8988T (cell line): ENCODE data around the gene NFIC.
"Not testable (repeated sequence)": the region's sequence is repeated elsewhere in the genome, so short reads cannot be mapped to it uniquely, and the experiment has no call there.

Source experiments
- DNase-seq: peaks from one replicate; pipeline ENCODE4 v3.0.0; 2011

The NFIC gene

DNA sequence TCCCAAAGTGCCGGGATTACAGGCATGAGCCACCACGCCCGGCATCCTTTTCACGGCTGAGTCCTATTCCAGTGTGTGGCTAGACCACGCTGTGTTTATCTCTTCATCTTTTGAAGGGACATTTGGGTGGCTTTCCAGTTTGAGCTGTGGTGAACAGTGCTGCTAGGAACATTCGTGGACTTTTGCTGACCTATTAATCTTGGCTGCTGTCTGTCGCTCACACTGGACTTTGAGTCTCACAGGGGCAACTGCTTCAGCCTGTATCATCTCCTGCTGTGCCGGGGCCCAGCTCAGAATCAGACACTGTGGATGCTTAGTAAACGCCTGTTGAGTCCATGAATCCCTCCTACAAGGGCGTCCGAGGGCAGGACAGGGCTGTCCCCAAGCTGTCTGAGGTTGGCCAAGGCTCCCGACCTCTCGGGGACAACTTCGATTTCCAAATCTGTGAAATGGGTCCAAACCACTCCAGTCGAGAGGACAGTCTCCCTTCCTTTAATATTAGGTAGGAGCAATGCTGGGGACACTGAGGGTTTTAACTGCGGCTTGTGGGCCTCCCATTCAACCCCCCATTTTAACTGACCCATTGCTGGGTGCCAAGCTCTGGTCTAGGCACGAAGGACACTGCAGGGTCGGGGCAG is 65.5 kb downstream of the NFIC start:
- no peak for DNase-seq

- no peak for DNase-seq
Observed at GRCh38 chr19:3433313-3433712, 66.9 kb downstream of the NFIC start.

DNA sequence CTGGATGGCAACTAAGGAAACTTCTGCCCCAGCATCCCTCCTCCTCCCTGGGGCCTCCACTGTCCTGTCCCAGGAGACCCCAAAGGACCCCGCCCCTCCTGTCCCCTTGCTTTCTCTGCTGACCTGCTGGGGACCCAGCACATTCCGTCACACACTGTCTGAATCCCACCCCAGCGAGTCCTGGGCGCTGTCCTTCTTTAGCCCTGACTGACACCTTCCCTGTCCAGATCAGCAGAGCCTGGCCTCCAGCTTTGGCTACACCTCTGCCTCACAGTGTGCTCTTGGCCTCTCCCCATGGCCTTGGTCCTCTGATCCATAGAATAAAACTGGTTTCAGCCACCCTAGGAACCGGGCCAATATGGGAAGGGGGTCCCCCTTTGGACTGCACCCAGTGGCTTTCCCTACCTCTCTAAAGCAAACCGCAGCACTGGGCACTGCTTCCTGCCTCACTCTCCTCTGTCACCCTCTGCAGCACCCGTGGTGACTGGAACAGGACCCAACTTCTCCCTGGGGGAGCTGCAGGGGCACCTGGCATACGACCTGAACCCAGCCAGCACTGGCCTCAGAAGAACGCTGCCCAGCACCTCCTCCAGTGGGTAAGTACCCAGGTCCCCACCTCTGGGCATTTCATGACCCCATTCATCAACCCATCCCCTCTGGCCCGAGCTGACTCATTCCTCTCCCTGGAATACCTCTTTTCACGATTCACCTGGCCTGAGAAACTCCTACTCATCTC is 67.6 kb downstream of the NFIC start:
- DNase-seq, result no peak

- no peak for DNase-seq
Observed at GRCh38 chr19:3434630-3435553, 68.5 kb downstream of the NFIC start.

DNA sequence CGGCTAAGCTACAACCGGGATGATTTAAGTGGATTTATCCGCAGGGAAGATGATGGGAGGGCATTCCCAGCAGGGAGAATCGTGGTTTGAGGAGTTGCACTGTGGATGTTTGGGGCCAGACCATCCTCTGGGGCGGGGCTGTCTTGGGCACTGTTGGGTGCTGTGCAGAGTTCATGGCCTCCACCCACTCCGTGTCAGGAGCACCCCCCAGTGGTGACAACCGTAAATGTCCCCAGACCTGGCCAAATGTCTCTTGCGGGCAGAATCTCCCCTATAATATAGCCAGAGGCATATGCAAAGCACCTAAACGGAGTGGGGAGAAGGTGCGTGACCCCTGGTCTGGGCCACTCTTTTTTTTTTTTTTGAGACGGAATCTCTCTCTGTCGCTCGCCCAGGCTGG is 73.7 kb downstream of the NFIC start:
- peak; percentile 75 for DNase-seq

DNA sequence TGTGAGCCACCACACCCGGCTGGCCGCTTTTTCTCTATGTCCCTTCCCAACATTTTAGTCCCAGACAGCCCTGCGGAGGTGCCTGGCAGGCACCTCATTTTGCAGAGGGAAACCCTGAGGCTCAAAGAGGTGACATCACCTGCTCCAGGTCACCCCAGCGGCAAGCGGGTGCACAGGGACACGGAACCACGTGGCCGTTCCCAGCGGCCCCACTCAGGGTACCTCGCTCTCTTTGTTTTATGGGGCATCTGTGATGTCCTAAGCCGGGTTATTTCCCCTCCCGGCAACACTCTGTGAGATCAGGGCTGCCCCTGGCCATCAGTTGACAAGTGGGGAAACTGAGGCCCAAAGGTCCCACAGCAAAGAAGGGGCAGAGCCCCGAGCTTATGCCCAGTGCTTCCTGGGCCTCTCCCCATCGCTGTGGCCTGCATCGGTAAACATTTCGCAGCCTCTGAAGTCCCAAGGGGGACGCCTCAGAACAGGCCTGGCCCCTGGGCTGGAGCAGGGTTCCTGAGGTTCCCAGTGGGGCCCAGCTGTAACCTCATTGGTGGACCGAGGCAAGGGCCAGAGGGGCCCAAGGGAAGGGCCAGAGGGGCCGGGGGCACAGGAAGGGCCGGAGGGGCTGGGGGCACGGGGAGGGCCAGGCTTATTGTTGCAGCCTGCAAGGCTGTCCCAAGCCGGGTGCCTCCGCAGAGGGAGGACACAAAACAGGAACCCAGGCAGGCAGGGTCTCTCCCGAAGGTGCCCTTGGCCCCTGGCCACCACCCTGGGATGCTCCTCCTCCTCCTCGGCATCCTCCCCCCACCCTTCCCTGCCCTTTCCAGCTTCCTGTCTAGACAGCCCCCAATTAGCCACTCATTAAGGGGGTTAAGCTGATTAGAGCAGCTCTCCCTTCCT is 75.0 kb downstream of the NFIC start:
- DNase-seq, result no peak

DNA sequence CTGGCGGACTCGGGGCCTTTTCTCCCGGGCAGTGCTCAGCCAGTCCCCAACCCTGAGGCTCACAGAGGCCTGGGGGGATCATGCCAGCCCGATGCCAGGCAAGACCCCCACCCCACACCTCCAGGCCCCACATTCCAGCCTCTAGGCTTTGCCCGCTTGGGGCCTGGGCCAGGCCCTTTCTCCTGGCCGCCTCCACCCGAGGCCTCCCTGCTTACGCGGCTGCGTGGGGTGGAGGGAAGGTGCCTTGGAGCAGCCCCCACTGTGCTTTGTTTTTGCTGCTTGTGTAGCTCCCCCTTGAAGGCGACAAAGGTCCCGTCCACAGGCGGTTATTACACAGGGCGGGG is 75.6 kb downstream of the NFIC start:
- DNase-seq, result no peak

DNA sequence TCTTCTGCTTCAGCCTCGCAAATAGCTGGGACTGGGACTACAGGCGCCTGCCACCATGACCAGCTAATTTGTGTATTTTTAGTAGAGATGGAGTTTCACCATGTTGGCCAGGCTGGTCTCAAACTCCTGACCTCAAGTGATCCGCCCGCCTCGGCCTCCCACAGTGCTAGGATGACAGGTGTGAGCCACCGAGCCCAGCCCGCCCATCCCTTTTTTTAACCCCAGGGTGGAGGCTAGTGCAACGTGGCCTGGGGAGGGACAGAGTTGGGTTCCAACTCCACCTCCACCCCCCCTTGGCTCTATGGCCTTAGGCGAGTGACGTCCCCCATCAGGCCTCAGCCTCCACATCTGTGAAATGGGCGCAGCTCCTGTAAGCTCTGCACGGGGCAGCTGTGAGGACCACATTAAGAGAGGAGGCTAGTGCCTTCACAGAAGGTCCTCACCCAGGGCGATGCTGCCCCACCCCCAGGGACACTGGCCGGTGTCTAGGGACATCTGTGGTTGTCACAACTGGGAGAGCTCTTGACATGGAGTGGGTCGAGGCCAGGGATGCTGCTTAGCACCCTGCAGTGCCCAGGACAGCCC is 76.2 kb downstream of the NFIC start:
- no peak for DNase-seq

DNA sequence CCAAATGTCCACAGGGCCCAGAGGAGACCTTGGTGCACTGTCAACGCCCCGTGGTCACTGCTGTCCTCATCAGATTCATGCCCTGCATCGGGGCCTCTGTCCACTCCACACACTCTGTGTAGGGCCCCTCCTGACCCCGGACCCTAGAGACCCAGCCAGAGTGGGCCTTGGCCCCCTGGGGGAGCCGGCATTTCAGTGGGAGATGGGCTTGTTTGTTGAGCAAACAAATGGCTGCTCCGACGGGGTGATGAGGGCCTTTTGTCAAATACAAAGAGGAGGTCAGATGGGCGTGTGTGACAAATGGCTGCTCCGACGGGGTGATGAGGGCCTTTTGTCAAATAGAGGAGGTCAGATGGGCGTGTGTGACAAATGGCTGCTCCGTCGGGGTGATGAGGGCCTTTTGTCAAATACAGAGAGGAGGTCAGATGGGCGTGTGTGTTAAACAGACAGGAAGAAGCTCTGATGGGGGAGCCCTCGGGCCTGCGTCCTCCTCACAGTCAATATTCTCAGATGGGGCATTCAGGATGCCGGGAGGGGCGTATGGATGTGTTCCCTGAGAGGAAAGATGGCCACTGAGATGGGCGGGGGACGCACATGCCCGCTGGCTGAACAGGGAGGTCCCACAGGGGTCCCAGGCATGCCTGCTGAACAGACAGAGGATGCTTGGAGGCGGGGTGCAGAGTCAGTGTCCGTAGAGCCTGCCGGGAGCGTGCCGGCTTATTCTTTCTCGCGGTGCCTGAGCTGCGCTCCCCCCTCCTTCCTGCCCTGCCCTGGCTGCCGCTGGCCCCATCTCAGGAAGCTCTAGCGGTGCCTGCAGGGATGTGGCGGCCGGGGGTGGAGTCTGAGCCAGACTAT is 77.7 kb downstream of the NFIC start:
- DNase-seq, result no peak

- DNase-seq, result no peak
Observed at GRCh38 chr19:3444695-3445234, 78.4 kb downstream of the NFIC start.

GRCh38 chr19:3446657-3447056 is 80.3 kb downstream of the NFIC start:
- not testable (repeated sequence) for DNase-seq

GRCh38 chr19:3448616-3449334 is 82.4 kb downstream of the NFIC start:
- DNase-seq, result no peak

GRCh38 chr19:3450796-3451411 is 84.5 kb downstream of the NFIC start:
- no peak for DNase-seq

DNA sequence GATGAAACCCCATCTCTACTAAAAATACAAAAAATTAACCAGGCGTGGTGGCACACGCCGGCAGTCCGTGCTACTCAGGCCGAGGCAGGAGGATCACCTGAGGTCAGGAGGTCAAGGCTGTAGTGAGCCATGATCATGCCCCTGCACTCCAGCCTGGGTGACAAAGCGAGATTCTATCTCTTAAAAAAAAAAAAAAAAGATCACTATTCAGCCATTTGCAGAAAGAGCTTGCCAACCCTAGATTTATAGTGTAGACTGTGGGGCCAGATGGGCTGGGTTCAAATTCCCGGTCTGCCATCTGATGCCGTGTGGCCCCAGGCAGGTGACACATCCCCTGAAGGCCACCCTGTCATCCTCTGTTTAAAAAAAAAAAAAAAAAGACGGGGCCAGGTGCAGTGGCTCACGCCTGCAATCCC is 85.1 kb downstream of the NFIC start:
- DNase-seq, result no peak

DNA sequence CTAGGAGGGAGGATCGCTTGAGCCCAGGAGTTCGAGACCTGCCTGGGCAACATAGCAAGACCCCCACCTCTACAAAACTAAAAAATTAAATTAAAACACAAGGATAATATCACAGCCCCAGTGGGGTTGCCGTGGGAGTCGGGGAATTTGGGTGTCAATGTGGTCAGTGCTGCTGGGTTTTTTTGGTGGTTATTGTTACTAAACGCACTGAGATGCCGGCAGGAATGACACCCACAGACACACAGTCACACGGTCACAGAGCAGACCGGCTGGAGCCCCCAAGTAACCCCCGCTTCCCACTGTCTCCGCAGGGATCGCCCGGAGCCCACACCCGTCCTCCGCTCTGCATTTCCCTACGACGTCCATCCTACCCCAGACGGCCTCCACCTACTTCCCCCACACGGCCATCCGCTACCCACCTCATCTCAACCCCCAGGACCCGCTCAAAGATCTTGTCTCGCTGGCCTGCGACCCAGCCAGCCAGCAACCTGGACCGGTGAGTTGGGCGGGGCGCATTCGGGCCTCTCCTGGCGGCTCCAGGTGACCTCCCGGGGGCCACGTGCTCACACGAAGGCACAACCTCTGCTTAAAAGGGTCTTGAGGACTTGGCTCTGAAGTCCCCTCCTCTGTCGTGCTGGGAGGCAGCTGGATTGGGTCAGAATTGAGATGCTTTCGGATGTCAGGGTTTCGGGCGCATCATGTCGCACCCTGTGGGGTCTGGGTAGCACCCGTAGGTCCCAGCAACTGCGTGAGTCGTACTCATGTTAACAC is 86.0 kb downstream of the NFIC start:
- no peak for DNase-seq

- DNase-seq, result not testable (repeated sequence)
Observed at GRCh38 chr19:3452942-3453214, 86.5 kb downstream of the NFIC start.

- no peak for DNase-seq
Observed at GRCh38 chr19:3453840-3454239, 87.5 kb downstream of the NFIC start.

DNA sequence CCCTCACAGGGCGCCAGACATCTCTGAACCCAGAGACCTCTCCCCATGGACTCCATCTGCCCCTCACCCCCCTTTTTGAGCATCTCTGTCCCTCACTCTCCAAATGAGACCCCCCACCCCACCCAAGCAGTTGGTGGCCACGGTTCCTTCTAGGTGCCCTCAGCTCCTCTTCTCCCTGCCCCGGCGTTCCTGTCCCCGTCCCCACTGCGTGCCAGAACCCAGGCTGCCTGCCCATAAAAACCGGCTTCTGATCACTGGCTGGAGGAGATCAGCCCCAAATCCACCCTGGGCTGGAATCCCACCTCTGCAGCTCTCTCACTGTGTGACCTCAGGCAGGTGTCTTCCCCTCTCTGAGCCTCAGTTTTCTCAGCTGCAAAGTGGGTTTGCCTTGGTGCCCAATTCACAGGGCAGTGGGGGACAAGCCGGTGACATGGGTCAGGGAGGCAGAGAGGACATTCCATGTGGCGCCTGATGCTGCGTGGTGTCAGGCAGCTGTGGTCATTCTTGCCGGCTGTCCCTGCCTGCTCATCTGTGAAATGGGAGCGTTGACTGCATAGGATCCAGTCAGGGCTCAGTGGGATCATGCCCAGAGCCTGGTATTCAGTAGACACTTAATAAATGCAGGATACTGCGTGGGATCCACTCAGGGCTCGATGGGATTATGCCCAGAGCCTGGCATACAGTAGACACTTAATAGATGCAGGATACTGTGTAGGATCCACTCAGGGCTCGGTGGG is 88.4 kb downstream of the NFIC start:
- DNase-seq, result no peak
